ENCODE results near the gene RRP36.

The RRP36 gene

GRCh38 chr6:43009124-43009523, 12.3 kb upstream of the RRP36 start:
- DNase-seq, result peak; percentile 73

DNA sequence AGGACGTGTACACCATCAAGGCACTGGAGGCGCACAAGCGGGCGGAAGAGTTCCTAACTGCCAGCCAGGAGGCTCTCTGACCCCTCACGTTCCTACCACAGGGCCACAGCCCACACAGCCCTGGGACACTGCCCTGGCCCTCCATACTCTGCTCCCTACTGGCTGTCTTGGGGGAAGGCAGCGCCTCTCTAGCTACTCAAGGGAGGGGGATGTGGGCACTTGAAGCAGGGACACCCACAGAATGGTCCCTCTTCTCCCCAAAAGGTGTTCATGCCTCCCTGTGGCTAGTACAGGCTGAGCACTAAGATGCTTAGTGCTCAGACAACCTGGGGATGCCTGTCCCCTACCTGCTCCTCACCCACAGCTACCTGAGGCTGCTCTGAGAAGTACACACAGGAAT, 10.2 kb upstream of the RRP36 start:
- no peak for DNase-seq

DNA sequence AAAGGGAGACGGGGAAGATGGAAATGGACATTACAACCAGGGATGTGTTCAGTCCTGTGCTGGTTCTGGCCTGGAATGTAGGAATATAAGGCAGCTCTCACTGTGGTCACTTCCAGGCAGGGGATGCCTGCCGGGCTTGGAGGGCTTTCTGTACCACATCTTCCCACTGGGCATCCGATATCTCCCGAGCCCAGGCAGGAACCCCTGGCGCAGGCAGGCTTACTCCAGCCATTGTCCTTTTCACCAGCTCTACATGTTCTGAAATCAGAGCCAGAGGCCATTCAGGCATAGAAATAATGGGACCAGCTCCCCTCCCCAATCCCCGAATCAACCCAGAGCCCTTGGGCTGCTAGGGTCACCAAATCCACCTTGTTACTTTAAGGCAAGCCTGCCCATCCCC, 9.1 kb upstream of the RRP36 start:
- DNase-seq, result no peak

GRCh38 chr6:43013097-43013842, 8.2 kb upstream of the RRP36 start:
- peak; percentile 92 for DNase-seq

DNA sequence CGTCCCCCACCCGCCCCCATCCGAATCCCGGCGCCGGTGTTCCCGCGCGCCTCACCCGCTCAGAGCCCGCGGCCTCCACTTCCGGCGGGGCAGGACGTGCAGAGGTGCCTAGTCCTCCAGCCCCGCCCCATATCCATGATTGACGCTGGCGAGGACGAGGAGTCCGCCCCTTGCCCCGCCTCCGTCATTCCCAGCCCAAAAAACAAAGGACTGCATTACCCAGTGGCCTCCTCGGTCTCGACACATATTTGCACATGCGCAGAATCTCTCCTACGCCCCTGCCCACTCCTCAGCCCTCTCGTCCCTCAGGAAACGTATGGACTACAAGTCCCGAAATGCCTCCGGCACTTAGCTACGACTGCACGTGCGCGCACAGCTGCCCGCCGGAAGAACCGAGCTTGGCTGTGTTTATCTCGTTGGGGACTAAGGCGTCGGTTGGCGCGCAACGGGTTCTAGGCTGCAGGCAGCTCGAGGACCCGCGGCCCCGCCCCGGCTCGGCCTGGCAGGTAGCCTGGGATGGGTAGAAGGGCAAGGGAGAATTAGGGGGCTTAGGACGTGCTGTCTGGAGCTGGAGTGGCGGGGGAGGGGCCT, 7.5 kb upstream of the RRP36 start, which contains the start of the genes KLHDC3 and MEA1:
KLHDC3 (plus strand) TSS at position 407 of the 591 bp plus-strand sequence. CDS start 2,944 bp downstream, outside the sequence.
MEA1 (minus strand) TSS at position 104 of the 591 bp plus-strand sequence. CDS start 133 bp downstream, outside the sequence.
- peak; percentile 100 for DNase-seq

DNA sequence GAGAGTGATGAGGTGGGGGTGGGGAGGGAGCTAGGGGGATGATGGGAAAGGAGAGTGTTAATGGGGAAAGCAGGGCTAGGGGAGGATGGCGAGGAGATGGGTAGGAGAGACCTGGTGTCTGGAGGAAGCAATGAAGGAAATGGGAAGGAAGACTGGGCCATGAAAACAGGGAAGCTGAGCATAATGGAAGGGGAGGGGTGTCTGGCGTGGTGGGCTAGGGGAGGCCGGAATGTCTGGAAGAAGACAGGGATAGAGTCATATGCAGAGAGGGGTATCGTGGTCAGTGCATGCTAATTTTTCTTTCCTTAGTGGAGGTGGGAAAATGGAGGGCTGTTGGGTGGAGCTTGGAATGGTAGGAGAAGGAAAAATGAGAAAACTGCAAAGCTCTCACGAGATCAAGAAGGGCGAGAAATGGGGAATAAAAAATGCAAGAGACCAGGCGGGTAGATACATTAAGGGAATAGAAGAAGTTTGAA, 7.0 kb upstream of the RRP36 start:
- no peak for DNase-seq

DNA sequence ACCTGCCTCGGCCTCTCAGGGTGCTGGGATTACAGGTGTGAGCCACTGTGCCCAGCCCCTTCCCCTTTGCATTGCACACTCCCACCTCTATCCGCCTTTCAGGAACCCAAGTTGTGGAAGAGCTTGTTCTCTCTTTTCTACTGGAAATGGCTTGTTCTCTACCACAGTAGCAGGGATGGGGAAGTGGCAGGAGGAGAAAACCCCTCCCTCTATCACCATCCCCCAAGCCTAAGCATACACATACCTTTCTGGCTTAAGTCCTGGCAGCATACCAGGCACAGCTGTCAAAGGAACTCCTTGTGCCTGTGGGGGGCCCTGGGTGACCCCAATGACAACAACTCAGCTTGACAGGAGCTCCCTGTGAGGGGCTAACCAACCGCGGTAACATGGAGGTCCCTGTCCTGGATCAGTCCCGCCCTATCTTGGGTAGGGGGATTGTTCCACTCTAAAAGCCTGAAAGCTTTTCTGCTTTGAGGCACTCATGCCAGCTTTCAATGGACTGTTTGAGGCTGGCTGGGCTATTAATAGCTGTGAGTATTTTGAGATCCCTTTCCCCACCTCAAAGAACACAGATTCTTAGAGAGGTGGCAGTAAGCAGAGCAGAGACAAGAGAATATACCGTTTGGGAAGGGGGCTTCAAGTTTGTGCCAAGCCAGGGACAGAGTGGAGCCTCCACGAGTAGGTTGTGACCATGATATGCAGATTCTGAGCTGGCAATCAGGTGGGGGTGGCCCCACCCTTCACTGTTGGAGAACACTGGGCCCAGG, 5.1 kb upstream of the RRP36 start:
- DNase-seq, result peak; percentile 25

- DNase-seq, result no peak
Measured at GRCh38 chr6:43016943-43017334, 4.5 kb upstream of the RRP36 start.

DNA sequence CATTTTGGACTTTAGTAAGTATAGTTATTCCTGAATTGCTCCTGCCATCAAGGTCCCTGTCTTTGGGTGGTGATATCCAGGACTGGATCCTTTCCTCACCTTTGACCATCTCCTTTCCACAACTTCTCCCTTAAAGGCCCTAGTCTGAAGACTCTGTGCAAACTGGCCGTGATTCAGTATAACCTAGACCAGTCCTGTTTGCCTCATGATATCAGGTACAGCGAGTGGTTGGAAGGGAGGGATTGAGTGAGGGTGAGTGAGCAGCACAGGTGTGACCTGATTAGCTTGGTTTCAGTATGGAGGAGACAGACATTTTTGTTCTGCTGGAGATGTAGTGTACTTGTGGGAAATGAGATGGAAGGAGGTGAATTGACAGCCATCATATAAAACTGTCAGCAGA, 2.3 kb upstream of the RRP36 start:
- DNase-seq, result no peak

DNA sequence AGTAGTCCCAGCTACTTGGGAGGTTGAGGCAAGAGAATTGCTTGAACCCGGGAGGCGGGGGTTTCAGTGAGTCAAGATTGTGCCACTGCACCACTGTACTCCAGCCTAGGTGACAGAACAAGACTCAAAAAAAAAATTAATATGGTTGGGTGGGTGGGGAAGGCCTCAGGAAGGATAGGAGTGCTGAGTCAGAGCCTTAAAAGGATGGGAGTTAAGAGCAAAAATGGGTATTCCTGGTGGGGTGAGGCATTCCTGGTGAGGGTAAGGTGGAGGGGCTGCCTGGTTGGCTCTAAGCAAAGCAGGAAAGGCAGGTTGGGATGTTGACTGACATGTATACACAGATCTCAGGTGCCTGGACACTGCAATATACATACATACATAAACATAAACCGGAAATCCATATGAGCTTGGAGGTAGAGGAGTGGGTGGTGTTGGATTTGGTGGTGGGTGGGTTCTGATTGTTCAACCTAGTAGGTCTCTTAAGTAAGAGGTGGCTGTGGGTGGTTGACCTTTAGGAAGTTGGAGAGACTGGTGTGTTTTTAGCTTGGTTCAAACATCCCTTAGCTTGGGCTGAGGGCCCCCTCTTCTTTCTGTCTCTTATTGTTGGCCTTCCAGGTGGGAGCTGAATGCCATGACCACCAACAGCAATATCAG, 1.2 kb upstream of the RRP36 start:
- no peak for DNase-seq

- no peak for DNase-seq
Measured at GRCh38 chr6:43020847-43021246, 576 bp upstream of the RRP36 start.

- no peak for DNase-seq
Measured at GRCh38 chr6:43024436-43024835, 3.0 kb downstream of the RRP36 start.

DNA sequence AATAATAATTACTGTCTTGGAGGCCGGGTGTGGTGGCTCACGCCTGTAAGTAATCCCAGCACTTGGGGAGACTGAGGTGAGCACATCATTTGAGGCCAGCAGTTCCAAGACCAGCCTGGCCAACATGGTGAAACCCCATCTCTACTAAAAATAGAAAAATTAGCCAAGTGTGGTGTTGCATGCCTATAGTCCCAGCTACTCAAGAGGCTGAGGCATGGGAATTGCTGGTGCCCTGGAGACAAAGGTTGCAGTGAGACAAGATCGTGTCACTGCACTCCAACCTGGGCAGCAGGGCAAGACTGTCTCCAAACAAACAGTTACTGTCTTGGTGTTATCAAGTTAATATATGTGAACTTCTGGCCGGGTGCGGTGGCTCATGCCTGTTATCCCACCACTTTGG, 4.9 kb downstream of the RRP36 start:
- no peak for DNase-seq

DNA sequence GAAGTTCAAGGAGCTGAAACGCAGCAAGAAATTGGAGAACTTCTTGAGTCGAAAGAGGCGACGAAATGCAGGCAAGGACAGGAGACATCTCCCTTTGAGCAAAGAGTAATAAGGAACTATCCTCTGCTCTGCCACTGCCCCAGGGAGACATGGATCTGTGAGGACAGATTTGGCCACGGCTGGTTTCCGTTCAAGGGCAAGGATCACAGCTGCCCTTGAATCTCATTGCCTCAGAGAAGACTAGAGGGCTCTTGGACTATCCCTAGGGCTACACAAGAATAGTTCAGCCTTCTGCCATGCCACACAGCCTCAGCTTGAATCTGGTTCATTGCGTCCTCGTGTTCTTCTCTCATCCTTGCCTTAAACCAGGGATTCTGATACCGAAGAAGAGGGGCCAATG, 7.7 kb downstream of the RRP36 start:
- DNase-seq, result no peak

DNA sequence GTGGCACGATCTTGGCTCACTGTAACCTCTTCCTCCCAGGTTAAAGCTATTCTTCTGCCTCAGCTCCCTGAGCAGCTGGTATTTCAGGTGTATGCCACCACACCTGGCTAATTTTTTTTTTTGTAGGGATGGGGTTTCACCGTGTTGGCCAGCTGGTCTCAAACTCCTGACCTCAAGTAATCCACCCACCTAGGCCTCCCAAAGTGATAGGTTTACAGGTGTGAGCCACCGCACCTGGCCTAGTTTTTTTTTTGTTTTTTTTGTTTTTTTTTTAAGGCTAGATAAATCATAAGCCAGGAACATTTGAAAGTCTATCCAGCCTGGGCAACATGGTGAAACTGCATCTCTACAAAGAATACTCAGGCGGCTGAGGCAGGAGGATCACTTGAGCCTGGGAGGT, 10.9 kb downstream of the RRP36 start:
- DNase-seq, result no peak

DNA sequence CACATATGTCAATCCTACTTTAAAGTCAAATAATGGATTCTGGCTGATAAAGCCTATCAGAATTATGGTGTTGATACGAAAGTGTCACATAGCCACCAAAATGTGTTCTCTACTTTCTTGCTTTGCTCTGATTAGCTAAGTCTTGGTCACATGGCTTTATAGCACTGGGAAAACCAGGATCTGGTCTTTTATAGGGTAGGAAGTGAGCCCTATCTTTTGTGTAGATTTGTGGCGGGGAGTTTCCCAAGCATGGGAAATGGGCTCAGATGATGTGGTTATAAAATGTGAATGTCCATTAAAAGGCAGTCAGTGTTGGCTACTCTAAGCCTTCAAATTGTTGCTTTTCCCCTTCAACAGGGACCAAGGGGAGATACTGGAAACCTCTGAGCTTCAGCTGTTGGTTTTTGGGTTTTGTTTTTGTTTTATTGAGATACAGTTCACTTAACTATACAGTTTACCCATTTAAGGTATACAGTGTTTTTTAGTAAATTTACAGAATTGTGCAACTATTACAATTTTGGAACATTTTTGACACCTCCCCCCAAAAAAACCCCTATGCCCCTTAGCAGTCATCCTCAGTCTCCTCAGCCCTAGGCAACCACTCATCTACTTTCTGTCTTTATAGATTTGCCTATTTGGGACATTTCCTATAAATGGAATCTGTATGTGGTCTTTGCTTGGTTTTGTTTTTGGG, 12.2 kb downstream of the RRP36 start:
- DNase-seq, result no peak

- DNase-seq, result no peak
Measured at GRCh38 chr6:43034190-43034525, 12.7 kb downstream of the RRP36 start.

DNA sequence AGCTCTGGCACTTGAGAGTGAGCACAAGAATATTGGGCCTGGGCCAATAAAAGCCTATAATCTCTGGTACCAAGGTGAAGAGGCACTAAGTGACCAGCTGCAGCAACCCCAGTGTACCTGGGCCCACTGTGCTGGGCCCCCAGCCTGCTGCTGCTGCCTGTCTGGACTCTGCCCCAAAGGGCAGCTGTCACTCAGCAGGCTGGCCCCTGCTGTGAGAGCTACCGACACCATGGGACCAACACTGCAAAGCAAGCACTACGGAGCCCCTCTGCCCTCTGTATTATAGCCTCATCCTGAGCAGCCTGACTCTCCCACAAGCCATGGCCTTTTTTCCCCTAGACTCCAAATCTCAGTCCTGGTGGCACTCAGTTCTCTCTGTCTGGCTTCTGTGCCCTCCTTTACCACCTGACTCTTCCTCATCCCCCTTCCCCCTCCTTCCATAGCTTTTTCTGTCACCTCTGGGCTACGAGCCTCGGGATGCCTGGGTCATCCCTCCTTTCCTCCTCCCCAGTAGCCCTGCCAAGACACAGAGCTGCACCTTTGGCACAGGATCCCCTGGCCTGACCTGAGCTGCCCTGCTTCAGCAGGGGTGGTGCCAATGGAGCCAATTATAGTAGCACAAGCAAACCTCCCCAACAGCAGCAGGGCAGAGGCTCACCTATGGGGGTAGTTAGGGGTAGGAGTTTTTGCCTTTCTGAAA, 14.2 kb downstream of the RRP36 start:
- no peak for DNase-seq

GRCh38 chr6:43036712-43037111, 15.3 kb downstream of the RRP36 start:
- no peak for DNase-seq

GRCh38 chr6:43037197-43037596, 15.8 kb downstream of the RRP36 start:
- no peak for DNase-seq

DNA sequence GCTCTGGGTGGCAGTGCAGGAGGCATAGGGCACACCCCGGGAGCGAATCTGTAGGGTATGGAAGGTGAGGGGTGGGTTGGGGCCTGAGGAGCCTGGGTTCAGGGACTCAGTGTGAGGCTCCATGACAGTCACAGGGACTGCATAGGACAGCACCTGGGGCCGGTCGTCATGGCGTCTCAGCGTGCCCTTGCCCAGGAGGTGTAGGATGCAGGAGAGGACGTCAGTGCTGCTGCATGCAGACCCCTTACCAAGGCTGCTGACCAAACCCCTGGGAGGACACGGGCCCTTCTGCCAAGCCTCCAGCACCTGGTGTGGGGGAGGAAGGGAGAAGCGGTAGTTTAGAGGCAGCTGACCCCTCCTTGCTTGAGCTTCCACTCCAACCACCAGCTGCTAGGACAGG, 16.3 kb downstream of the RRP36 start:
- DNase-seq, result no peak

- no peak for DNase-seq
Measured at GRCh38 chr6:43038727-43039126, 17.3 kb downstream of the RRP36 start.

Data from hematopoietic multipotent progenitor cell treated with erythropoietin and hydrocortisone succinate and interleukin-3 and kit ligand, for 8 days (in vitro differentiated cells).